GM19240 (cell line): Measurements from ENCODE around the gene SLAMF9.

Experiments used
- DNase-seq: peaks from one replicate; pipeline ENCODE4 v3.0.0; 2011; ENCODE audit warnings: low spot score; ENCODE audit not compliant: insufficient read length

The SLAMF9 gene

DNA sequence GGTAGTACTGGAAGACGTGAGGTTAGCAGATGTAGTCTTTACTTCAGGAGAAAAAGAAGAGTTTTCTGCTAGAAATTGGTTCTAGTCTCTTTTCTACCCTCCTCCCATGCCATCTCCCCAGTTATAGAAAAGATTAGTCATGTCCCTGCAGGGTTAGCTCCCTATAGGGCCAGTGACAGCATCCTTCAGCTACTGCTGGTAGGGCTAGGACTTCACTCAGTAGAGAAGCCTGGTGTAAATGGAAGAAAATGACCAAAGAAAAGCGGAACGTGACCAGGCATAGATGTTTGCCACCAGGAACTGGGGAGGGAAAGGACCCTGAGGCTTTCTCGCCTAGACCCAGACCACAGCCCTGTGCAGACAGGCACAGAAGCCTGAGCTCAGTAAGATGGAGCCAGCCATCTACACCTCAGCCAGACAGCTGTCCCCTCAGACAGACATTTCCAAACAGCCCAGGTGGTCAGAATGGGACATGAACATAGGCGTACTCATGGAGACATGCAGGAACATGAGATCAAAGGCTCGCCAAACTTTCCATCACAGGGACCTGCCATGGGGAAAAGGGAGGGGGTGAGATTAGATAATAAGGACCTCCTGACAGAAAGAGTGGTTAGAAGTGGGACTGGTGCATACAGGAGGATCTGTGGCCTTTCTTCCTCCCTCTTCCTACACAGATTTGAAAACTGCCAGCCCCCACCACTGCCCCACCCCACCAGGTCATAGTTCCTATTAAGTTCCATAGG, 23.5 kb upstream of the SLAMF9 start:
- no peak for DNase-seq

GRCh38 chr1:159974350-159974965, 20.4 kb upstream of the SLAMF9 start:
- DNase-seq, result no peak

GRCh38 chr1:159973350-159973940, 19.4 kb upstream of the SLAMF9 start:
- no peak for DNase-seq

DNA sequence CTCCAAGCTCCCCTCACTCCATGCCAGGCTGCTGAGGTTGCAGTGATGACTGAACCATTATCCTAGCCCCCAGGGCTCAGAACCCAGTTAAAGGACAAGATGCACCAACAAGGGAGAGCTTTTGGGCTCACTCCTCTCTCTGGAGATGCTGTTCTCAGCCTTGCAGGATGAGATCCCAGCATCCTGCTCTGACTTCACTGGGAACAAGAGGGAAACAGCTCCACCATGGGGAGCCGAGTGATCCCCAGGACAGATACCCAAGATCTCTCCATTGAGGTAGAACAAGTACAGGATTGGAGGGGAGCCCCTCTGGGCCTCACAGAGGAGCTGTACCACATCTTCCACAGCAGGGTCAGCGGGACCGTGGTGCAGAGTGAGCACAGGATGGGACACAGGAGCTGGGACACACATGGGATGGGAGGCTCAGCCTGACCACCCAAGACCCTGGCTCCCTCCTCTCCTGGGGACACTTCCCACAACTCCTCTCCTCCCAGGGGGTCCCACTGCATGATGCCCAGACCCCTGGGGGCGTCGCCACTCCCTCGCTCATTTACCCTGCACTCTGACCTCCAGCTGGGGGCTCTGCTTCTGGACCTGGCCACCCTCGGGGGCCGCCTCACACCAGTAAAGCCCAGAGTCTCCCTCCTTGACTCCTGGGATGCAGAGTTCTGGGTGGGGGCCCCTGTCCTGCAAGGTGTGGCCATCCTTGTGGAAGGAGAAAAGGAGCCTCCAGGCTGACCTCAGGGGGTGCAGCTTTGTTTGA, 18.6 kb upstream of the SLAMF9 start:
- no peak for DNase-seq

DNA sequence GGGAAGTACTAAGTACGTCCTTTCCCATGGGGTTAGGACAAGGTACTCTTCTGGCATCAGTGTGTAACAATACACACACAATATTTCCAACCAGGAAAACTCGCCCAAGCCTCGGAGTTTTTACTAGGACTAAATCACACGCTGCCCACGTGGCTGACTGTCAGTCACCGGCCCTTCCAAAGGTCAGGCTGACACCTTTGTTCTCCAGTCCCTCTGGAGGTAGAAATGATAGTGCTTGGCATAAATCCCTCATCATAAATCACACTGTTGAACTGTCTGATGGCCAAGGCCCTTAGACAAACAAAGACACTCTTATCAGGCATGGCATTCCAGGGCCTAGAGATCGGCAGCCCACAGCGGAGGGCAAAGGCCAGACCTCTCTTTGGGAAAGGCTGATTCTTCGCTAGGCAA, 16.9 kb upstream of the SLAMF9 start:
- DNase-seq, result no peak

DNA sequence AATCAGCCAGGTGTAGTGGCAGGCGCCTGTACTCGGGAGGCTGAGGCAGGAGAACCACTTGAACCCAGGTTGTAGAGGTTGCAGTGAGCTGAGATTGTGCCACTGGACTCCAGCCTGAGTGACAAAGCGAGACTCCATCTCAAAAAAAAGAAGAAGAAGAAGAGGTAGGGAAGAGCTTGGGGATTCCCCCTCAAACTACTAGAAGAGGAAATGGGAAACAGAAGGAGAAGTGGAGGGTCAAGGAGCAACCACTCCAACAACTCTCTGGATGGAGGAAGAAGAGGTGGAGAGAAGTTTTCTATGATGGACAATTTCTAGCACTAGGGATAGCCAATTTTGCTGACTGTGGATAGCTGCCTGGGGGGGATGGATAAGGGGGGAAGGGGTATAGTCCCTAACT, 14.9 kb upstream of the SLAMF9 start:
- DNase-seq, result no peak

GRCh38 chr1:159965263-159965662, 11.2 kb upstream of the SLAMF9 start:
- no peak for DNase-seq

DNA sequence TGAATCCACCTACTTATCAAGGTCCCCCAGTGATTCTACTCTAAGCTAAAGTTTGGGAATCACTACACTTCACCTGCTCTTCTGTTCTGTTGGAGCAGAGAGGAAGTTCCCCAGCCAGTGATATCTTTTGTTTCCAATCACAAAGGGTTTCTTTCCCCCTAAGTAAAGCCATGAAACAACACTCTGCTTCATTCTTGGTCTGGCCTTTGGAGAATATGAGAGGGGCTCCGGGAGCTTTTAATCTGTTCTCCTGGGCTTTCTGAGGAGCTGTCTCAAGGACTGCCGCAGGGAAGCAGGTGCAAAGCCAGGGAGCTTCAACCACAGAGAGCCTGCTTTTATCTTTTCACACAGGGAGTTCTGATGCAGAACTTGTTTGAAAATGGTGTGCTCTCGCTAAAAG, 10.1 kb upstream of the SLAMF9 start:
- no peak for DNase-seq

DNA sequence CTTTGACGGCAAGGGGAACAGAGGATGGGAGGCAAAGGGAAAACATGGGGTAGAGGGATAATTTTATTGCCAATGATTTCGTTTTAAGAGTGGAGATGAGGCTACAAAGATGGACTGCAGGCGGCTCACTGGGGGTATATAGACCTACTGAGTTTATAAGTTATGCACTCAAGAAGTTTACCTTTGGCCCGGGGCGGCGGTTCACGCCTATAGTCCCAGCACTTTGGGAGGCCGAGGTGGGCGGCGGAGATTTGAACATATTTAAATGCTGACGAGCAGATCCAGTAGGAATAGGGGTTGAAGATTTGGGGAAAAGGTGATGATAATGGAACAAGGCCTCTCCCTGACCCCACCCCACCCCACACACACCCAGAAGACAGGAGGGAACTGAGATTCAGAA, 8.1 kb upstream of the SLAMF9 start:
- DNase-seq, result no peak

GRCh38 chr1:159961636-159962035, 7.6 kb upstream of the SLAMF9 start:
- no peak for DNase-seq

- DNase-seq, result no peak
Measured at GRCh38 chr1:159960721-159961381, 6.8 kb upstream of the SLAMF9 start.

DNA sequence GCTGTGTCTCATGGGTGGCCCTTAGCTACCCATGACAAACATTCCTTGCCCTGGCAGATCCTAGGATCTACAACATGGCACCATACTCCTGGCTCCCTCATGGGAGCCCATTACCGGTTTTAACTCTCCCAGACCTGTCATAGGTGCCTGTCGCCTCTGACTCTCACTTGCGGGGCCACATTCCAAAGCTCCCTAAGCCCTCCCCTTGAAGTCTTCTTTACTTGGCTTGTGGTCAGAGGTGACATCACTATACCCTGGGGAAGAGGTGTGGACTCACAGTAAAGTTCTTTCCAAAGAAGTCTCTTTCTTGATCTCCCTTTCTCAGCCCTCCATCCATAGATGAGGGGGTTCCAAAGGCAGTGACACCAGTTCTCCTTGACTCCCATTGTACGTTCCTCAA, 5.4 kb upstream of the SLAMF9 start:
- no peak for DNase-seq

GRCh38 chr1:159958719-159959380, 4.8 kb upstream of the SLAMF9 start:
- DNase-seq, result no peak

- no peak for DNase-seq
Measured at GRCh38 chr1:159957824-159958268, 3.8 kb upstream of the SLAMF9 start.

DNA sequence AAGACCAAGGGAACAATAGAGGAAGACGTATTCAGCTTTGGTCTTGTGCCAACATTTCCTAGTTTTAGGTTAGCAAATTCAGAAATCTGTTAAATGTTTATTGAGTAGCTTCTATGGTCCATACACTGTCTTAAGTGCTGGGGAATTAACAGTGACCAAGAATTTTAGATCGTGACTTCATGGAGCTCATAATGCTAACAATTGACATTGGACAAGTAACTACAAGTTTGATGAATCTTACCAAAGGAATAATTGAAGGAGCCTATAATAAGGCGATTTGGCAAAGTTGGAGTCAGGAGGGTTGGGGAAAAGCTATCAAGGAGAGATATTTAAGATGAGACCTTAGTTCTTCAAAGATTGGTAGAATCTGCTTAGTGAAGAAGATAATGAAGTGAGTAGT, 1.4 kb upstream of the SLAMF9 start:
- no peak for DNase-seq

- no peak for DNase-seq
Measured at GRCh38 chr1:159952932-159953331, 1.1 kb downstream of the SLAMF9 start.

DNA sequence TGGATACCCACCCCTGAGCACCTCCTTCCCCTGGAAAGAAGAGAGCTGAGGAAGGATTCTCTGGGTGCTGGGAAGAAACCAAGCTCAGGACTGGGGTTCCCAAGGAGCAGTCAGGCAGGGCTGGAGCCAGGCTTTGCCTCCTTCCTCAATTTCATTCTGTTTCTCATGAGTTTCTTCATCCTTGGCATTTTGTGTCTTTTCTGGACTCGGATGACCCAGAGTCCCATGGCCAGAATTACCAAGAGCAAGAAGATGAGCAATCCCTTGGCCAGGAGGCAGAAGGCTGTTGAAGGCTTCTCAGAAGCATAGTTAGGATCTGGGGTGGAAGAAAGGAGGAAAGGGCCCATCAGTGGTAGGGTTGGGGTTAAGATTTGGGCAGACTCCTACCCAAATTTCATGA, 2.5 kb downstream of the SLAMF9 start:
- DNase-seq, result no peak

DNA sequence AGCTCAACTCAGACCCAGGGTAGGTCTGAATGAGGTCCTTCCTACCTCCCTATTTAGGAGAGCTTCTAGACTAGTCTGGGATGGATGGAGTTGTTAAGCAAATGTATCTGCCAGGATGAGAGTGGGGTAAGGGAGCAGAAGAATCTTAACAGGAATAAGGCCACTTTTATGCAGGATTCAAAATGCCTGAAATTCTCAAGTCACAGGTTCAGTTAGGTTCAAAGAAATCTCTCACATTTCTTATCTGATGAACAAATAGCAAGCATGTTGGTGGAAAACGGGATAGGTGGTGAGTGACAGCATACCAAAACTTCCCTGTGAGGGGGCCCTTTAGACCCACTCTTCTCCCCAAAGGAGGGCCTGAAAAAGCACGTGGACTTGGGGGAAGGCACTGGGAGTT, 3.0 kb downstream of the SLAMF9 start:
- no peak for DNase-seq

- no peak for DNase-seq
Measured at GRCh38 chr1:159949981-159950381, 4.1 kb downstream of the SLAMF9 start.

DNA sequence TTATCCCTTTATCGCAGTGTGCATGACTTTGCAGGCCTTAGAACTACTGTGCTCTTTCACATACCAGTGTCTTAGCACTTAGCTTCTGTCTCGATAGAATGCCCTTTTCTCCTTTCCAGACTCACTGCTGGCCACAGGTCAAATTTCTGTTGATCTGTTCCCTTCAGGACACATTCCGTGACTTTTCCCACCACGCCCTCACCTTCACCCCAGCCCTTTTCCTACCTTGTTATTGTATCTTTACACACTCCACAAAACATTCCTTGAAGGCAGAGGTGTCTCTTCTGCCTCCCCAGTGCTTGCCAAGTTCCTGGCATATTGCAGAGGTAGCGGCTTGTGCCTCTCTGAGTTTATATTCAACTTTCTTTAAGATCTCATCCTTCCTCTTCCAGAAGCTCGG, 4.9 kb downstream of the SLAMF9 start:
- no peak for DNase-seq

DNA sequence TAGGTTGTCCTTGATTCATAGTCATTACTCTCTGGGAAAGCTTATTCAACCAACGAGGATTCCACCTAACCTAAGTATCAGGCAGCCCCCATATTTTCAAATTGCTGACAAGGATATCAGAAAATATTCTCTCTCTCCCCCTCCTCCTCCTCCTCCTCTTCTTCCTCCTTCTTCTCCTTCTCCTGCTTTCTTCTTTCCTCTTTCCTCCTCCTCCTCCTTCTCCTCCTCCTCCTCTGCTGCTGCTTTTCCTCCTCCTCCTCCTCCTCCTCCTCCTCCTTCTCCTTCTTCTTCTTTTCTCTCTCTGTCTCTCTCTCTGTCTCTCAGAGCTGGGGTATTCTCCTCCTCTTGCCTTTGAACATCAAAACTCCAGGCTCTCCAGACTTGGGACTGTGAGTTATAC, 6.1 kb downstream of the SLAMF9 start:
- no peak for DNase-seq
